Neural progenitor cell (in vitro differentiated cells): Measurements from ENCODE around the gene MUC22. TPM values are rescaled to one million over a fixed set of nuclear protein-coding genes. Genes with fewer than 3 reads are reported as not detected.

Source experiments
- DNase-seq: peaks from one replicate; pipeline ENCODE4 v3.0.0-alpha.2; 2016; ENCODE audit warnings: low spot score
- H2AFZ ChIP-seq: fragments of 200-600 bp; sonication (generic); replicated peaks from 2 replicates; pipeline ENCODE4 v1.6.1; 2016; ENCODE audit warnings: antibody characterized with exemption
- H3F3A ChIP-seq: fragments of 200-600 bp; sonication (generic); 2 replicates; pipeline ENCODE4 v1.6.1; 2016; ENCODE audit warnings: antibody characterized with exemption, low read depth
- H3K27ac ChIP-seq: fragments of 200-600 bp; sonication (generic); 2 replicates; pipeline ENCODE4 v1.5.1; 2016; ENCODE audit warnings: mild to moderate bottlenecking
- H3K27me3 ChIP-seq: fragments of 200-600 bp; sonication (generic); 2 replicates; pipeline ENCODE4 v1.6.1; 2016; ENCODE audit warnings: mild to moderate bottlenecking, moderate library complexity
- H3K36me3 ChIP-seq: fragments of 200-600 bp; sonication (generic); 2 replicates; pipeline ENCODE4 v1.5.1; 2016
- H3K4me1 ChIP-seq: fragments of 200-600 bp; sonication (generic); 2 replicates; pipeline ENCODE4 v1.6.1; 2016; ENCODE audit warnings: mixed run types
- H3K4me2 ChIP-seq: fragments of 200-600 bp; sonication (generic); 2 replicates; pipeline ENCODE4 v1.6.1; 2016
- H3K4me3 ChIP-seq: fragments of 200-600 bp; sonication (generic); 2 replicates; pipeline ENCODE4 v1.5.1; 2016
- H3K79me2 ChIP-seq: fragments of 200-600 bp; sonication (generic); 2 replicates; pipeline ENCODE4 v1.6.1; 2016; ENCODE audit warnings: low read depth
- H3K9ac ChIP-seq: fragments of 200-600 bp; sonication (generic); 2 replicates; pipeline ENCODE4 v1.6.1; 2016
- H3K9me3 ChIP-seq: fragments of 200-600 bp; sonication (generic); 2 replicates; pipeline ENCODE4 v1.5.1; 2016; ENCODE audit warnings: low read depth
- H4K20me1 ChIP-seq: fragments of 200-600 bp; sonication (generic); 2 replicates; pipeline ENCODE4 v1.6.1; 2016; ENCODE audit warnings: low read depth
- H3K27ac Mint-ChIP-seq: 3 replicates; pipeline ENCODE4 v1.8.0; 2021; ENCODE audit warnings: mixed read lengths
- H3K27me3 Mint-ChIP-seq: 2 replicates; pipeline ENCODE4 v1.8.0; 2022; ENCODE audit warnings: low read depth, mild to moderate bottlenecking, inconsistent platforms, moderate library complexity, mixed read lengths; ENCODE audit not compliant: insufficient read depth
- H3K36me3 Mint-ChIP-seq: 3 replicates; pipeline ENCODE4 v1.8.0; 2021; ENCODE audit warnings: mixed read lengths
- H3K4me1 Mint-ChIP-seq: 3 replicates; pipeline ENCODE4 v1.8.0; 2021; ENCODE audit warnings: mixed read lengths
- H3K4me3 Mint-ChIP-seq: 3 replicates; pipeline ENCODE4 v1.8.0; 2021; ENCODE audit warnings: mild to moderate bottlenecking, moderate library complexity, mixed read lengths
- H3K9me3 Mint-ChIP-seq: 3 replicates; pipeline ENCODE4 v1.8.0; 2020; ENCODE audit warnings: mixed read lengths
- EZH2 ChIP-seq: fragments of 200-600 bp; sonication (generic); IDR thresholded peaks from 2 replicates; pipeline ENCODE4 v1.6.1; 2017; ENCODE audit warnings: antibody characterized with exemption, mild to moderate bottlenecking, moderate library complexity
- EZH2phosphoT487 ChIP-seq: fragments of 200-600 bp; sonication (generic); IDR thresholded peaks from 2 replicates; pipeline ENCODE4 v1.6.1; 2017; ENCODE audit warnings: antibody characterized with exemption
- total RNA-seq: library from RNA; depleted of rRNA; stranded (reverse); fragments of >200 nt; gene quantifications from 2 replicates; pipeline ENCODE4 v1.2.3, GENCODE V29; 2015; ENCODE audit warnings: low replicate concordance
- TF ChIP-seq, protein P1 (sequence below): fragments of 200-600 bp; sonication (generic); IDR thresholded peaks from 2 replicates; pipeline ENCODE4 v1.5.1; 2017; ENCODE audit warnings: antibody characterized with exemption, mild to moderate bottlenecking

Gene MUC22
- total RNA-seq, 1 donor from 2014 or later, result not detected

DNA sequence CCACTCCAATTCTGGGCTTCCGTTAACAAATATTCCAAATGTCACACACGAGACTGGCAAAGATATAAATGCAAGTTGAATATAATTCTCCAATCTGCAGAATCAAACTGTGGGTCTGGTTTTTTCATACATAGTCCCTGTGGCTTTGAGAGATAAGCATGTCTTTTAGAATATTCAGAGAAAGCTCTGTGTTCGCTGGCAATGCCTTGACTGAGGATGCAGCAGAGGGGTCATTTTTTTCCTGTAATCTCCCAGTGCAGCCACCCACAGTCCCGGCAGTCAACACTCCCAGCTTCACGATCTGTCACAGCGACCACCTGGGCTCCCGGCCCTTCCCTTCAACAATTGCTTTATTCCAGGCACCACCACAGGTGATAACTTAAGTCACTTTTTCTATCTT lies 30.5 kb downstream of the MUC22 start:
- Histone ChIP-seq H3K9me3 (no peaks in the 10 kb centered on the region), H3K27ac (no peak overlapping the region), H3K36me3 (no peaks in the 10 kb centered on the region), H4K20me1 (no peaks in the 10 kb centered on the region), H2AFZ (no peak overlapping the region), H3K79me2 (no peaks in the 10 kb centered on the region), H3K27me3 (no peaks in the 10 kb centered on the region), H3F3A (peaks cover 2% of the 10 kb centered on the region), H3K9ac (no peak overlapping the region), H3K4me1 (peaks cover 3% of the 10 kb centered on the region), H3K4me2 (no peak overlapping the region), H3K4me3 (no peak overlapping the region)
- Mint-ChIP-seq H3K9me3 (peaks cover 3% of the 10 kb centered on the region), H3K27ac (no peak overlapping the region), H3K36me3 (no peaks in the 10 kb centered on the region), H3K27me3 (peaks cover 14% of the 10 kb centered on the region), H3K4me1 (peaks cover 6% of the 10 kb centered on the region), H3K4me3 (no peak overlapping the region)
- TF ChIP-seq EZH2phosphoT487, result no peak
- TF ChIP-seq, protein P1, sequence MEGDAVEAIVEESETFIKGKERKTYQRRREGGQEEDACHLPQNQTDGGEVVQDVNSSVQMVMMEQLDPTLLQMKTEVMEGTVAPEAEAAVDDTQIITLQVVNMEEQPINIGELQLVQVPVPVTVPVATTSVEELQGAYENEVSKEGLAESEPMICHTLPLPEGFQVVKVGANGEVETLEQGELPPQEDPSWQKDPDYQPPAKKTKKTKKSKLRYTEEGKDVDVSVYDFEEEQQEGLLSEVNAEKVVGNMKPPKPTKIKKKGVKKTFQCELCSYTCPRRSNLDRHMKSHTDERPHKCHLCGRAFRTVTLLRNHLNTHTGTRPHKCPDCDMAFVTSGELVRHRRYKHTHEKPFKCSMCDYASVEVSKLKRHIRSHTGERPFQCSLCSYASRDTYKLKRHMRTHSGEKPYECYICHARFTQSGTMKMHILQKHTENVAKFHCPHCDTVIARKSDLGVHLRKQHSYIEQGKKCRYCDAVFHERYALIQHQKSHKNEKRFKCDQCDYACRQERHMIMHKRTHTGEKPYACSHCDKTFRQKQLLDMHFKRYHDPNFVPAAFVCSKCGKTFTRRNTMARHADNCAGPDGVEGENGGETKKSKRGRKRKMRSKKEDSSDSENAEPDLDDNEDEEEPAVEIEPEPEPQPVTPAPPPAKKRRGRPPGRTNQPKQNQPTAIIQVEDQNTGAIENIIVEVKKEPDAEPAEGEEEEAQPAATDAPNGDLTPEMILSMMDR, result no peak
- no peak for TF ChIP-seq EZH2
- DNase-seq, result no peak

DNA sequence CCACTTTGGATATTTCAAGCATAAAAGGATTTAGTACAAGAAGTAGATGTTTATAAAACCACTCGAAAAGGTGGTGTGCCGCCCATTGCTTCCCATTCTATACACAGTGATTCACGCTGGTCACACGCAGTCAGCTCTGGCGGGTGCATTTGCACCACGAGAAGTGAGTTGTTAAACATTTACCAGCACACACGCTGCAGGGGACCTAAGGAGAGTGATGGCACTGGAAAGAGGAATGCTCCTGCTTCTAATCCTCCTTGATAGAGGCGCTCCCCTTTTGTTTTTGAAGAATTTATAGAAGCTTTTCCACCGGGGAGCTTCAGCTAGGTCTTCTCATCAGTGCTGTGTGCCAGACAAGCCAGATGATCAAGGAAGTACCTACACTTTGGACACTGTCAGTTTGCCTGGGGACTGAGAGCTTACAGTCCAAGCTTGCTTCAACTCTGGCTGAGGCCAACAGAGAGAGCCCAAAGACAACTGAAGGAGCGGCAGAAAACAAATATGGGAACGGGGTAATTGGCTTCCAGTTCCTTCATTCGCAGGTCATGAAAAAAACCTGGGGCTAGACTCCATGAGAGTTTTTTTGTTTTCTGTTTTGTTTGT lies 31.2 kb downstream of the MUC22 start:
- no peak overlapping the region for H3K4me3 ChIP-seq
- no peak overlapping the region for H3K27ac ChIP-seq
- H3K9ac ChIP-seq, result no peak overlapping the region
- H3F3A ChIP-seq, result peaks cover 2% of the 10 kb centered on the region
- no peaks in the 10 kb centered on the region for H4K20me1 ChIP-seq
- peaks cover 6% of the 10 kb centered on the region for H3K4me1 Mint-ChIP-seq
- no peaks in the 10 kb centered on the region for H3K79me2 ChIP-seq
- H3K36me3 Mint-ChIP-seq, result no peaks in the 10 kb centered on the region
- peaks cover 16% of the 10 kb centered on the region for H3K27me3 Mint-ChIP-seq
- H3K27me3 ChIP-seq, result no peaks in the 10 kb centered on the region
- TF ChIP-seq EZH2, result no peak
- TF ChIP-seq, protein P1, result no peak
- TF ChIP-seq EZH2phosphoT487, result no peak
- no peaks in the 10 kb centered on the region for H3K9me3 ChIP-seq
- no peak overlapping the region for H3K4me2 ChIP-seq
- H3K9me3 Mint-ChIP-seq, result peaks cover 3% of the 10 kb centered on the region
- H3K36me3 ChIP-seq, result no peaks in the 10 kb centered on the region
- peak overlapping the region; percentile 57 for H2AFZ ChIP-seq
- H3K4me3 Mint-ChIP-seq, result no peak overlapping the region
- peaks cover 3% of the 10 kb centered on the region for H3K4me1 ChIP-seq
- peak overlapping the region; percentile 34 for H3K27ac Mint-ChIP-seq
- peak; percentile 9 for DNase-seq

- Mint-ChIP-seq H3K9me3 (peaks cover 3% of the 10 kb centered on the region), H3K4me1 (peaks cover 6% of the 10 kb centered on the region), H3K27ac (peak overlapping the region; percentile 20), H3K27me3 (peaks cover 14% of the 10 kb centered on the region), H3K36me3 (no peaks in the 10 kb centered on the region), H3K4me3 (no peak overlapping the region)
- Histone ChIP-seq H3K79me2 (no peaks in the 10 kb centered on the region), H2AFZ (peak overlapping the region; percentile 40), H3K9me3 (no peaks in the 10 kb centered on the region), H3K36me3 (no peaks in the 10 kb centered on the region), H3F3A (peaks cover 2% of the 10 kb centered on the region), H3K27ac (no peak overlapping the region), H3K4me2 (no peak overlapping the region), H4K20me1 (no peaks in the 10 kb centered on the region), H3K4me1 (peaks cover 3% of the 10 kb centered on the region), H3K4me3 (no peak overlapping the region), H3K27me3 (no peaks in the 10 kb centered on the region), H3K9ac (no peak overlapping the region)
- peak; percentile 71 for DNase-seq
- TF ChIP-seq, protein P1, result peak; percentile 48
- TF ChIP-seq EZH2phosphoT487 (no peak), EZH2 (no peak)
Measured at GRCh38 chr6:31042806-31043205, 32.5 kb downstream of the MUC22 start.
